ENCODE results near the gene USP21. TPM values are rescaled to one million over a fixed set of nuclear protein-coding genes. Genes with fewer than 3 reads are reported as not detected.

Gene USP21
- total and polyA plus RNA-seq, 9 of the 15 experiments (the other 6 are each of a cell fraction or from before 2014, with no cell fraction given), result 4.9 to 52.4 (median 21.6) TPM

DNA sequence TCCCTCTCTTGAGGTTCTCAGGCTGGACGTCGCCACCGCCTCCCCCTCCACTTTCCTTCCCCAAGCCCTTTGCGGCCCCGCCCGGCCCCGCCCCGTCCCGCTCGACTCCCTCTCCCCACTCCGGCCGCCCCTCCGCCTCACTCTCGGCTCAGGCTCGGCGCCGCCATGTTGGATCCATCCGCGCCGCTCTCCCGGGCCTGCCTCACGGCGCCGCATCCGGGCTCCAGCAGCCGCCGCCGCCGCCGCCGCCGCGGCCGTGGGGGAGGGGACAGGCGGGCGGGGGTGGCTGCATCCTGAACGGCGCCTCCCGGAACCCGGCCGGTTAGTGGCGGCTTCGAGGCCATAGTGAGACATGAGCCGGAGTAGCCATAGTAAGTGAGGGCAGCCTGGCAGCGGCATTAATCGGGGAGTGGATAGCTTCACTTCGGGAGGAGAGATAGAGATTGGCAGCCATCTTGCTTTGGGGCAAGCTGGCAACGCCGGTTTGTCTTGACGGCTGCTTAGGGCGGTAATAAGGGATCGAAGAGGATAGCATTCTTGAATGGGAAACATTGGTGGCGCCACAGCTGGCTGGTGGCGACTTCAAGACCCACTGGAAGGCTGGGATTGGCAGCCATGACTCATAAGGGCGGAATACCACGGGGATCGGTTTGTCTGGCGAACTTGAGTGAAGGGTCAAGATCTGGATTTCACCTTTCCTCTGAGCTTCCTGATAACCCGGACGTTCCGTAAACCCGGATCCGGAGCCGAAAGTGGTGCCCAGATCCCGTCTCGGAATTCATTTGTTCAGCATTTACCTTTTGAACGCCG, 26.7 kb upstream of the USP21 start, which contains the start of gene DEDD (continued):
- TF ChIP-seq, protein P1, sequence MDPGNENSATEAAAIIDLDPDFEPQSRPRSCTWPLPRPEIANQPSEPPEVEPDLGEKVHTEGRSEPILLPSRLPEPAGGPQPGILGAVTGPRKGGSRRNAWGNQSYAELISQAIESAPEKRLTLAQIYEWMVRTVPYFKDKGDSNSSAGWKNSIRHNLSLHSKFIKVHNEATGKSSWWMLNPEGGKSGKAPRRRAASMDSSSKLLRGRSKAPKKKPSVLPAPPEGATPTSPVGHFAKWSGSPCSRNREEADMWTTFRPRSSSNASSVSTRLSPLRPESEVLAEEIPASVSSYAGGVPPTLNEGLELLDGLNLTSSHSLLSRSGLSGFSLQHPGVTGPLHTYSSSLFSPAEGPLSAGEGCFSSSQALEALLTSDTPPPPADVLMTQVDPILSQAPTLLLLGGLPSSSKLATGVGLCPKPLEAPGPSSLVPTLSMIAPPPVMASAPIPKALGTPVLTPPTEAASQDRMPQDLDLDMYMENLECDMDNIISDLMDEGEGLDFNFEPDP (CRISPR knock-in tag; IDR thresholded peaks at IDR 0.05), result no peak
- TF ChIP-seq, protein P2, sequence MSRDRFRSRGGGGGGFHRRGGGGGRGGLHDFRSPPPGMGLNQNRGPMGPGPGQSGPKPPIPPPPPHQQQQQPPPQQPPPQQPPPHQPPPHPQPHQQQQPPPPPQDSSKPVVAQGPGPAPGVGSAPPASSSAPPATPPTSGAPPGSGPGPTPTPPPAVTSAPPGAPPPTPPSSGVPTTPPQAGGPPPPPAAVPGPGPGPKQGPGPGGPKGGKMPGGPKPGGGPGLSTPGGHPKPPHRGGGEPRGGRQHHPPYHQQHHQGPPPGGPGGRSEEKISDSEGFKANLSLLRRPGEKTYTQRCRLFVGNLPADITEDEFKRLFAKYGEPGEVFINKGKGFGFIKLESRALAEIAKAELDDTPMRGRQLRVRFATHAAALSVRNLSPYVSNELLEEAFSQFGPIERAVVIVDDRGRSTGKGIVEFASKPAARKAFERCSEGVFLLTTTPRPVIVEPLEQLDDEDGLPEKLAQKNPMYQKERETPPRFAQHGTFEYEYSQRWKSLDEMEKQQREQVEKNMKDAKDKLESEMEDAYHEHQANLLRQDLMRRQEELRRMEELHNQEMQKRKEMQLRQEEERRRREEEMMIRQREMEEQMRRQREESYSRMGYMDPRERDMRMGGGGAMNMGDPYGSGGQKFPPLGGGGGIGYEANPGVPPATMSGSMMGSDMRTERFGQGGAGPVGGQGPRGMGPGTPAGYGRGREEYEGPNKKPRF (IDR thresholded peaks at IDR 0.05; ENCODE audit: low read depth, low read length), result no peak
- TF ChIP-seq CBFA2T2 (conservative IDR thresholded peaks at IDR 0.05), result no peak
- TF ChIP-seq MIER1 (IDR thresholded peaks at IDR 0.05; ENCODE audit: low read depth), result no peak
- TF ChIP-seq FOXP1 (CRISPR knock-in tag; IDR thresholded peaks at IDR 0.05), result no peak; the same call in 1 of the 2 replicates
- no peak for TF ChIP-seq PRMT5 (CRISPR knock-in tag; IDR thresholded peaks at IDR 0.05)
- TF ChIP-seq, protein P3, sequence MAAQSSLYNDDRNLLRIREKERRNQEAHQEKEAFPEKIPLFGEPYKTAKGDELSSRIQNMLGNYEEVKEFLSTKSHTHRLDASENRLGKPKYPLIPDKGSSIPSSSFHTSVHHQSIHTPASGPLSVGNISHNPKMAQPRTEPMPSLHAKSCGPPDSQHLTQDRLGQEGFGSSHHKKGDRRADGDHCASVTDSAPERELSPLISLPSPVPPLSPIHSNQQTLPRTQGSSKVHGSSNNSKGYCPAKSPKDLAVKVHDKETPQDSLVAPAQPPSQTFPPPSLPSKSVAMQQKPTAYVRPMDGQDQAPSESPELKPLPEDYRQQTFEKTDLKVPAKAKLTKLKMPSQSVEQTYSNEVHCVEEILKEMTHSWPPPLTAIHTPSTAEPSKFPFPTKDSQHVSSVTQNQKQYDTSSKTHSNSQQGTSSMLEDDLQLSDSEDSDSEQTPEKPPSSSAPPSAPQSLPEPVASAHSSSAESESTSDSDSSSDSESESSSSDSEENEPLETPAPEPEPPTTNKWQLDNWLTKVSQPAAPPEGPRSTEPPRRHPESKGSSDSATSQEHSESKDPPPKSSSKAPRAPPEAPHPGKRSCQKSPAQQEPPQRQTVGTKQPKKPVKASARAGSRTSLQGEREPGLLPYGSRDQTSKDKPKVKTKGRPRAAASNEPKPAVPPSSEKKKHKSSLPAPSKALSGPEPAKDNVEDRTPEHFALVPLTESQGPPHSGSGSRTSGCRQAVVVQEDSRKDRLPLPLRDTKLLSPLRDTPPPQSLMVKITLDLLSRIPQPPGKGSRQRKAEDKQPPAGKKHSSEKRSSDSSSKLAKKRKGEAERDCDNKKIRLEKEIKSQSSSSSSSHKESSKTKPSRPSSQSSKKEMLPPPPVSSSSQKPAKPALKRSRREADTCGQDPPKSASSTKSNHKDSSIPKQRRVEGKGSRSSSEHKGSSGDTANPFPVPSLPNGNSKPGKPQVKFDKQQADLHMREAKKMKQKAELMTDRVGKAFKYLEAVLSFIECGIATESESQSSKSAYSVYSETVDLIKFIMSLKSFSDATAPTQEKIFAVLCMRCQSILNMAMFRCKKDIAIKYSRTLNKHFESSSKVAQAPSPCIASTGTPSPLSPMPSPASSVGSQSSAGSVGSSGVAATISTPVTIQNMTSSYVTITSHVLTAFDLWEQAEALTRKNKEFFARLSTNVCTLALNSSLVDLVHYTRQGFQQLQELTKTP (IDR thresholded peaks at IDR 0.05; ENCODE audit: low read depth in 1 of 2, partially characterized antibody in 2 of 2), result peak in 1 of 2 experiments; percentile 69
- TF ChIP-seq RHOXF2B (CRISPR knock-in tag; conservative IDR thresholded peaks at IDR 0.05), result no peak
- TF ChIP-seq, protein P4, sequence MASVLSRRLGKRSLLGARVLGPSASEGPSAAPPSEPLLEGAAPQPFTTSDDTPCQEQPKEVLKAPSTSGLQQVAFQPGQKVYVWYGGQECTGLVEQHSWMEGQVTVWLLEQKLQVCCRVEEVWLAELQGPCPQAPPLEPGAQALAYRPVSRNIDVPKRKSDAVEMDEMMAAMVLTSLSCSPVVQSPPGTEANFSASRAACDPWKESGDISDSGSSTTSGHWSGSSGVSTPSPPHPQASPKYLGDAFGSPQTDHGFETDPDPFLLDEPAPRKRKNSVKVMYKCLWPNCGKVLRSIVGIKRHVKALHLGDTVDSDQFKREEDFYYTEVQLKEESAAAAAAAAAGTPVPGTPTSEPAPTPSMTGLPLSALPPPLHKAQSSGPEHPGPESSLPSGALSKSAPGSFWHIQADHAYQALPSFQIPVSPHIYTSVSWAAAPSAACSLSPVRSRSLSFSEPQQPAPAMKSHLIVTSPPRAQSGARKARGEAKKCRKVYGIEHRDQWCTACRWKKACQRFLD (CRISPR knock-in tag; IDR thresholded peaks at IDR 0.05), result peak; percentile 92
- TF ChIP-seq, protein P5, sequence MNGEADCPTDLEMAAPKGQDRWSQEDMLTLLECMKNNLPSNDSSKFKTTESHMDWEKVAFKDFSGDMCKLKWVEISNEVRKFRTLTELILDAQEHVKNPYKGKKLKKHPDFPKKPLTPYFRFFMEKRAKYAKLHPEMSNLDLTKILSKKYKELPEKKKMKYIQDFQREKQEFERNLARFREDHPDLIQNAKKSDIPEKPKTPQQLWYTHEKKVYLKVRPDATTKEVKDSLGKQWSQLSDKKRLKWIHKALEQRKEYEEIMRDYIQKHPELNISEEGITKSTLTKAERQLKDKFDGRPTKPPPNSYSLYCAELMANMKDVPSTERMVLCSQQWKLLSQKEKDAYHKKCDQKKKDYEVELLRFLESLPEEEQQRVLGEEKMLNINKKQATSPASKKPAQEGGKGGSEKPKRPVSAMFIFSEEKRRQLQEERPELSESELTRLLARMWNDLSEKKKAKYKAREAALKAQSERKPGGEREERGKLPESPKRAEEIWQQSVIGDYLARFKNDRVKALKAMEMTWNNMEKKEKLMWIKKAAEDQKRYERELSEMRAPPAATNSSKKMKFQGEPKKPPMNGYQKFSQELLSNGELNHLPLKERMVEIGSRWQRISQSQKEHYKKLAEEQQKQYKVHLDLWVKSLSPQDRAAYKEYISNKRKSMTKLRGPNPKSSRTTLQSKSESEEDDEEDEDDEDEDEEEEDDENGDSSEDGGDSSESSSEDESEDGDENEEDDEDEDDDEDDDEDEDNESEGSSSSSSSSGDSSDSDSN (IDR thresholded peaks at IDR 0.05; ENCODE audit: borderline replicate concordance in 1 of 2, low read depth in 2 of 2, low read length in 2 of 2), result peak; percentile 15 to 26; a peak in 1 of 4 replicates
- TF ChIP-seq HNRNPL (IDR thresholded peaks at IDR 0.05; ENCODE audit: low read depth, low read length), result no peak
- TF ChIP-seq, protein P6, sequence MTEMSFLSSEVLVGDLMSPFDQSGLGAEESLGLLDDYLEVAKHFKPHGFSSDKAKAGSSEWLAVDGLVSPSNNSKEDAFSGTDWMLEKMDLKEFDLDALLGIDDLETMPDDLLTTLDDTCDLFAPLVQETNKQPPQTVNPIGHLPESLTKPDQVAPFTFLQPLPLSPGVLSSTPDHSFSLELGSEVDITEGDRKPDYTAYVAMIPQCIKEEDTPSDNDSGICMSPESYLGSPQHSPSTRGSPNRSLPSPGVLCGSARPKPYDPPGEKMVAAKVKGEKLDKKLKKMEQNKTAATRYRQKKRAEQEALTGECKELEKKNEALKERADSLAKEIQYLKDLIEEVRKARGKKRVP (CRISPR knock-in tag; IDR thresholded peaks at IDR 0.05), result no peak
- TF ChIP-seq ATF7 (IDR thresholded peaks at IDR 0.05), result peak; percentile 82; the same call in 1 of the 2 replicates
- TF ChIP-seq KLF16 (IDR thresholded peaks at IDR 0.05), result no peak
